H1 (cell line): ENCODE measurements around the gene CALML5. TPM values are rescaled to one million over a fixed set of nuclear protein-coding genes. Genes with fewer than 3 reads are reported as not detected.
A peak's percentile ranks its signal among the peaks of the same experiment; 100 is the strongest.

Experiments used
- CTCF ChIA-PET: fragments of 300-600 bp; sonication (Branson Sonifier 250); formaldehyde crosslinking; loops from one replicate; lab custom pipeline; 2021; ENCODE audit not compliant: partially characterized antibody; lab: Charles Lee
- POLR2A ChIA-PET: fragments of 300-600 bp; sonication (Branson Sonifier 250); formaldehyde crosslinking; loops from one replicate; lab custom pipeline; 2021; ENCODE audit warnings: inconsistent platforms; ENCODE audit not compliant: partially characterized antibody; lab: Charles Lee
- DNase-seq, 2 experiments: peaks; one replicate each; pipeline versions ENCODE4 v3.0.0 to v3.0.0-alpha.2; 2010 to 2022; ENCODE audit warnings: low spot score in 2 of 2, low read depth in 1 of 2, mixed read lengths in 1 of 2
- FAIRE-seq: peaks from 2 replicates; lab custom pipeline; 2011; peaks lifted over from hg19 to GRCh38; lab: Jason Lieb, UNC
- H2AFZ ChIP-seq: 2 replicates; pipeline ENCODE4 v1.8.1; 2012; ENCODE audit warnings: low read length, inconsistent platforms
- H2AK5ac ChIP-seq: 2 replicates; pipeline ENCODE4 v1.6.1; 2013; ENCODE audit warnings: low read depth, low read length
- H2BK120ac ChIP-seq: replicated peaks from 2 replicates; pipeline ENCODE3; 2013; ENCODE audit warnings: low read depth, low read length, inconsistent platforms
- H2BK12ac ChIP-seq: 2 replicates; pipeline ENCODE4 v1.6.1; 2013; ENCODE audit warnings: low read depth, low read length
- H2BK15ac ChIP-seq: 2 replicates; pipeline ENCODE4 v1.6.1; 2013; ENCODE audit warnings: low read length
- H2BK20ac ChIP-seq: 2 replicates; pipeline ENCODE4 v1.6.1; 2013; ENCODE audit warnings: low read length
- H2BK5ac ChIP-seq: 2 replicates; pipeline ENCODE4 v1.6.1; 2013; ENCODE audit warnings: low read depth, low read length
- H3K14ac ChIP-seq: 2 replicates; pipeline ENCODE4 v1.6.1; 2013; ENCODE audit warnings: inconsistent platforms; ENCODE audit not compliant: insufficient read length
- H3K18ac ChIP-seq: 2 replicates; pipeline ENCODE4 v1.6.1; 2013; ENCODE audit warnings: low read length; ENCODE audit errors: extremely low read depth
- H3K23ac ChIP-seq: 2 replicates; pipeline ENCODE4 v1.6.1; 2013; ENCODE audit warnings: inconsistent platforms; ENCODE audit not compliant: insufficient read length
- H3K23me2 ChIP-seq: 2 replicates; pipeline ENCODE4 v1.6.1; 2013; ENCODE audit warnings: low read depth, low read length
- H3K27ac ChIP-seq: 2 replicates; pipeline ENCODE4 v1.6.1; 2011; ENCODE audit warnings: low read depth, low read length, inconsistent platforms
- H3K27me3 ChIP-seq, 4 experiments: replicated peaks in 1 of 4; 1 replicate in 1 of 4; 2 replicates in 3 of 4; pipeline versions ENCODE4 v1.6.1 to v1.8.1; 2011 to 2013; ENCODE audit warnings: low read length in 3 of 4, mild to moderate bottlenecking in 3 of 4, inconsistent platforms in 2 of 4, mixed read lengths in 2 of 4, moderate library complexity in 1 of 4; ENCODE audit not compliant: control insufficient read depth in 3 of 4, insufficient read depth in 3 of 4; ENCODE audit errors: extremely low read depth in 1 of 4
- H3K36me3 ChIP-seq, 4 experiments: 2 replicates each; pipeline versions ENCODE4 v1.6.1 to v1.8.1; 2011 to 2013; ENCODE audit warnings: mild to moderate bottlenecking in 4 of 4, low read length in 3 of 4, moderate library complexity in 2 of 4, control low read depth in 1 of 4, inconsistent platforms in 1 of 4; ENCODE audit not compliant: insufficient read depth in 4 of 4, control insufficient read depth in 2 of 4
- H3K4ac ChIP-seq: replicated peaks from 2 replicates; pipeline ENCODE3; 2013; ENCODE audit warnings: low read length, low read depth, mixed read lengths, inconsistent platforms; ENCODE audit not compliant: insufficient read length
- H3K4me1 ChIP-seq, 4 experiments: replicated peaks in 1 of 4; 1 replicate in 1 of 4; 2 replicates in 3 of 4; pipeline versions ENCODE4 v1.6.1 to v1.8.1; 2011 to 2013; ENCODE audit warnings: low read length in 3 of 4, inconsistent platforms in 2 of 4, mixed read lengths in 1 of 4; ENCODE audit not compliant: insufficient read depth in 4 of 4, control insufficient read depth in 3 of 4
- H3K4me2 ChIP-seq, 2 experiments: 2 replicates each; pipeline versions ENCODE4 v1.6.1 to v1.8.1; 2011 to 2013; ENCODE audit warnings: low read depth in 2 of 2, low read length in 2 of 2, control low read depth in 1 of 2, inconsistent platforms in 1 of 2, mild to moderate bottlenecking in 1 of 2; ENCODE audit not compliant: insufficient read depth in 1 of 2
- H3K4me3 ChIP-seq, 4 experiments: fragments of 200-600, 300-600 bp in 1 of 4; sonication (generic), shearing (Covaris generic), sonication (Bioruptor Twin) in 1 of 4; 2 replicates each; pipeline versions ENCODE4 v1.5.1 to v1.8.1; 2011 to 2016; ENCODE audit warnings: low read length in 4 of 4, low read depth in 3 of 4, control low read depth in 2 of 4, inconsistent platforms in 2 of 4, mild to moderate bottlenecking in 2 of 4, mixed read lengths in 1 of 4, moderate library complexity in 1 of 4; ENCODE audit not compliant: insufficient read depth in 2 of 4; ENCODE audit errors: extremely low read depth in 1 of 4
- H3K56ac ChIP-seq: replicated peaks from 2 replicates; pipeline ENCODE3; 2013; ENCODE audit warnings: low read depth, mild to moderate bottlenecking, mixed read lengths, low read length, inconsistent platforms; ENCODE audit not compliant: insufficient read length
- H3K79me1 ChIP-seq: 2 replicates; pipeline ENCODE4 v1.6.1; 2013; ENCODE audit warnings: low read depth, low read length, control low read depth
- H3K79me2 ChIP-seq, 2 experiments: 2 replicates each; pipeline versions ENCODE4 v1.6.1 to v1.8.1; 2012 to 2013; ENCODE audit warnings: low read length in 2 of 2, mild to moderate bottlenecking in 2 of 2, inconsistent platforms in 1 of 2; ENCODE audit not compliant: insufficient read depth in 2 of 2, control insufficient read depth in 1 of 2
- H3K9ac ChIP-seq, 4 experiments: replicated peaks in 1 of 4; 1 replicate in 1 of 4; 2 replicates in 3 of 4; pipeline versions ENCODE4 v1.6.1 to v1.8.1; 2011 to 2013; ENCODE audit warnings: low read depth in 3 of 4, low read length in 3 of 4, control low read depth in 2 of 4, mild to moderate bottlenecking in 2 of 4, moderate library complexity in 2 of 4, inconsistent platforms in 1 of 4; ENCODE audit errors: extremely low read depth in 1 of 4
- H3K9me3 ChIP-seq, 2 experiments: 2 replicates each; pipeline versions ENCODE4 v1.6.1 to v1.8.1; 2012 to 2013; ENCODE audit warnings: mild to moderate bottlenecking in 2 of 2, moderate library complexity in 2 of 2, control low read depth in 1 of 2, inconsistent platforms in 1 of 2, low read depth in 1 of 2, low read length in 1 of 2, mixed read lengths in 1 of 2; ENCODE audit not compliant: insufficient read depth in 2 of 2
- H4K20me1 ChIP-seq, 2 experiments: replicated peaks in 1 of 2; 2 replicates each; pipeline versions ENCODE3 to v1.8.1; 2011 to 2013; ENCODE audit warnings: inconsistent platforms in 2 of 2, low read length in 2 of 2, mild to moderate bottlenecking in 1 of 2; ENCODE audit not compliant: insufficient read depth in 2 of 2, control insufficient read depth in 1 of 2
- H4K5ac ChIP-seq: 2 replicates; pipeline ENCODE4 v1.6.1; 2013; ENCODE audit warnings: low read length, low read depth, mixed read lengths, inconsistent platforms; ENCODE audit not compliant: insufficient read length
- H4K8ac ChIP-seq: 2 replicates; pipeline ENCODE4 v1.8.0; 2013; ENCODE audit warnings: mild to moderate bottlenecking, moderate library complexity, low read length, inconsistent platforms; ENCODE audit not compliant: insufficient read depth; ENCODE audit errors: extremely low read depth
- H4K91ac ChIP-seq: replicated peaks from 2 replicates; pipeline ENCODE3; 2013; ENCODE audit warnings: low read length, mixed read lengths, inconsistent platforms; ENCODE audit not compliant: insufficient read length
- E2F6 ChIP-seq: IDR thresholded peaks from 2 replicates; pipeline ENCODE4 v1.6.1; 2012; ENCODE audit warnings: inconsistent platforms
- MAFK ChIP-seq: IDR thresholded peaks from 2 replicates; pipeline ENCODE4 v1.6.1; 2012; ENCODE audit warnings: low read depth, mild to moderate bottlenecking, improper control_type of control experiment, low read length
- POLR2A ChIP-seq, 2 experiments: IDR thresholded peaks; 1 replicate in 1 of 2; 2 replicates in 1 of 2; pipeline ENCODE4 v1.6.1; 2011; ENCODE audit warnings: low read depth in 2 of 2, low read length in 2 of 2, mild to moderate bottlenecking in 2 of 2; ENCODE audit errors: control extremely low read depth in 1 of 2
- WGBS, 2 experiments: shearing (Covaris generic) in 1 of 2; methylation state at CpG; one replicate each; pipeline versions ENCODE4 v1.1.6 to v1.1.7; 2013 to 2015; ENCODE audit warnings: low lambda C conversion rate in 2 of 2, mixed read lengths in 2 of 2, inconsistent platforms in 1 of 2, low coverage in 1 of 2, missing lambda C conversion rate in 1 of 2; ENCODE audit not compliant: insufficient replicate concordance in 2 of 2, insufficient coverage in 1 of 2, insufficient read length in 1 of 2; ENCODE audit errors: extremely low coverage in 1 of 2, missing lambda C conversion rate in 1 of 2; 5-methylcytosine and 5-hydroxymethylcytosine counted together
- polyA plus RNA-seq, 7 experiments: library from polyadenylated mRNA; depleted of rRNA in 3 of 7; stranded (reverse) in 5 of 7; unstranded in 2 of 7; fragments of >200 nt in 5 of 7; fragments of 200-250 nt in 2 of 7; gene quantifications; 1 replicate in 5 of 7; 2 replicates in 1 of 7; 4 replicates in 1 of 7; pipeline versions ENCODE4 v1.2.1 to v1.2.3, GENCODE V29; 2011 to 2013; ENCODE audit warnings: missing spikeins in 2 of 7, mixed read lengths in 2 of 7
- total RNA-seq: library from RNA; stranded (reverse); fragmentation: NEBNext Ultra II Directional; extraction: Animal tissue kit (Norgen Biotek cat#: 25700); gene quantifications from 2 replicates; pipeline ENCODE4 v1.2.1, GENCODE V29; 2021

The CALML5 gene
- total and polyA plus RNA-seq, 2 of the 8 experiments (the other 6 are each of a cell fraction or from before 2014, with no cell fraction given) = not detected

- no peak overlapping the region for H3K27ac ChIP-seq
- FAIRE-seq = no peak
These were observed 37.2 kb downstream of the CALML5 start for GRCh38 chr10:5461914-5462840.

More at GRCh38 chr10:5461914-5462840, 37.2 kb downstream of the CALML5 start:
- Histone ChIP-seq H3K27me3 (no peaks in the 10 kb centered on the region), H3K23ac (no peak overlapping the region), H3K9ac (no peak overlapping the region), H2BK15ac (no peak overlapping the region), H3K14ac (no peak overlapping the region), H3K23me2 (peaks cover 8% of the 10 kb centered on the region; the same call in 1 of the 2 replicates), H4K8ac (no peak overlapping the region), H3K79me1 (no peaks in the 10 kb centered on the region), H3K4me1 (peaks cover 8 to 17% (median 11%) of the 10 kb centered on the region in 4 experiments), H4K20me1 (no peaks in the 10 kb centered on the region), H3K4ac (no peak overlapping the region), H3K36me3 (peaks cover 2 to 35% (median 26%) of the 10 kb centered on the region in 4 experiments; a peak in 7 of 8 replicates), H2BK120ac (no peak overlapping the region), H3K56ac (no peak overlapping the region), H3K79me2 (no peaks in the 10 kb centered on the region), H3K18ac (peak overlapping the region; percentile 27), H3K4me2 (no peak overlapping the region), H4K91ac (no peak overlapping the region), H2BK12ac (no peak overlapping the region), H2BK20ac (peak overlapping the region; percentile 51; the same call in 1 of the 2 replicates), H3K9me3 (no peaks in the 10 kb centered on the region), H4K5ac (no peak overlapping the region), H2AFZ (no peak overlapping the region), H2AK5ac (no peak overlapping the region; the same call in 1 of the 2 replicates), H3K4me3 (no peak overlapping the region), H2BK5ac (0 out of 2 replicates have a peak overlapping the region, but pooled peaks have one; percentile 6)
- WGBS, 2 experiments = 79% methylated on average over 17 of the region's 17 CpGs; no CpG with 5 or more reads in 1 of the 2 experiments
- ChIA-PET CTCF (interaction anchor here (0.6 to 4.7 kb wide), 12 partner anchors 15 to 512 kb away, joined by 3 to 25 read pairs (median 4); no protein-coding TSS in a partner anchor), POLR2A (interaction anchor here (0.9 to 4.6 kb wide), 13 partner anchors 10 to 153 kb away, joined by 3 to 44 read pairs (median 4); partner anchors contain the start of genes CALML3 and CALML5)
- peak in 1 of 2 experiments; percentile 46 for DNase-seq
- TF ChIP-seq E2F6 = peak; percentile 9; the same call in 1 of the 2 replicates
- no peak for TF ChIP-seq MAFK
- peak in 1 of 2 experiments; percentile 30; a peak in 1 of 3 replicates for TF ChIP-seq POLR2A (IDR thresholded peaks at IDR 0.05; ENCODE audit: control extremely low read depth in 1 of 2, low read depth in 2 of 2, low read length in 2 of 2)
